ENCODE results near the gene GRM1. TPM values are rescaled to one million over a fixed set of nuclear protein-coding genes. Genes with fewer than 3 reads are reported as not detected.

Gene GRM1
- total RNA-seq, 1 donor: under 0.01 TPM

DNA sequence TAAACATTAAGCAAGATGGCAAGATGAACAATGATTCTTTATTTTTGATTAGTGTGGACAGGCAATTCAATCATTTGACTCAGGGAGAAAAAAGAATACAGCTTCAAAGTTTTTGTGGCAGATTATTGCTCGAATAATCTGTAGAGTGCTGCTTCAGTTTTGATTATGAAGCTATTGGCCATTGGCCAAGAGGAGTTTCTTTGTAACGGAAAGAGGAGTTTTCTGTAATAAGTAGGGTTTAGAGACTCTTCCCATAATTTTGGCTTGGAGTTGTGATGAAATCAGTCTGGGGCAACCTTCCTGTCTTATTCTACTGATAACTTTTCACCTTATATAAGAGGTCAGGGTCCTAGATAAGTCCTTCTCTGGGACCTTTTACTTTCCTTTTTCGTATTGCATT, 258.1 kb downstream of the GRM1 start:
- TF ChIP-seq, protein P1, sequence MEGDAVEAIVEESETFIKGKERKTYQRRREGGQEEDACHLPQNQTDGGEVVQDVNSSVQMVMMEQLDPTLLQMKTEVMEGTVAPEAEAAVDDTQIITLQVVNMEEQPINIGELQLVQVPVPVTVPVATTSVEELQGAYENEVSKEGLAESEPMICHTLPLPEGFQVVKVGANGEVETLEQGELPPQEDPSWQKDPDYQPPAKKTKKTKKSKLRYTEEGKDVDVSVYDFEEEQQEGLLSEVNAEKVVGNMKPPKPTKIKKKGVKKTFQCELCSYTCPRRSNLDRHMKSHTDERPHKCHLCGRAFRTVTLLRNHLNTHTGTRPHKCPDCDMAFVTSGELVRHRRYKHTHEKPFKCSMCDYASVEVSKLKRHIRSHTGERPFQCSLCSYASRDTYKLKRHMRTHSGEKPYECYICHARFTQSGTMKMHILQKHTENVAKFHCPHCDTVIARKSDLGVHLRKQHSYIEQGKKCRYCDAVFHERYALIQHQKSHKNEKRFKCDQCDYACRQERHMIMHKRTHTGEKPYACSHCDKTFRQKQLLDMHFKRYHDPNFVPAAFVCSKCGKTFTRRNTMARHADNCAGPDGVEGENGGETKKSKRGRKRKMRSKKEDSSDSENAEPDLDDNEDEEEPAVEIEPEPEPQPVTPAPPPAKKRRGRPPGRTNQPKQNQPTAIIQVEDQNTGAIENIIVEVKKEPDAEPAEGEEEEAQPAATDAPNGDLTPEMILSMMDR (IDR thresholded peaks at IDR 0.05; ENCODE audit: insufficient read depth, low read depth, low read length): no peak
- DNase-seq (ENCODE audit: low read depth): no peak
- no peak overlapping the region for H3K4me3 ChIP-seq (ENCODE audit: low read depth, low read length)

DNA sequence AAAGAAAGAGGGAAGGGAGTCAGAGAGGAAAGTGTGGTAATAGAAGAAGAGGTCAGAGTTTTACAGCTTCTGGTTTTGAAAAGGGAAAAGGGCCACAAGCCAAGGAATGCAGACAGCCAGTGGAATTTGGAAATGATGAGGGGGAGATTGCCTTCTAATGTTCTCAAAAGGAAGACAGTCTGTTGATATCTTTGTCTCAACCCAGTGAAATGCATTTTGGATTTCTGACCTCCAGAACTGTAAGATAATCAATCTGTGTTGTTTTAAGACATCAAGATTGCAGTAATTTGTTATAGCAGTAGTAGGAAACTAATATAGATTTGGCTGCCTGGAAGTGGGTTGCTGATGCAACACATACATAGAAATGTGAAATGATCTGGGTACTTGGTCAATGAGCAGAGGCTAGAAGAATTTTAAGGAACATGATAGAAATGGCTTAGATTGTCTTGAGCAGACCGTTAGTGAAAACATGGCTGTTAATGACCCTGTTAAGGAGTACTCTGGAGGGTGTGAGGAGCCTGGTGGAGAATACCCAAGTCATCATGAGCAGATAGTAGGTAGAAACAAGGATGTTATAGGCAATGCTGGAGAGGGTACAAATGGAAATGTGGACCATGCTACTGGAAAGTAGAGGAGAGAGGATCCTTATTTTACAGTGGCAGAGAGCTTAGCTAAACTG, 259.0 kb downstream of the GRM1 start:
- TF ChIP-seq, protein P1 (IDR thresholded peaks at IDR 0.05; ENCODE audit: insufficient read depth, low read depth, low read length): no peak
- H3K4me3 ChIP-seq (ENCODE audit: low read depth, low read length): no peak overlapping the region
- peak; percentile 43 for DNase-seq (ENCODE audit: low read depth)

DNA sequence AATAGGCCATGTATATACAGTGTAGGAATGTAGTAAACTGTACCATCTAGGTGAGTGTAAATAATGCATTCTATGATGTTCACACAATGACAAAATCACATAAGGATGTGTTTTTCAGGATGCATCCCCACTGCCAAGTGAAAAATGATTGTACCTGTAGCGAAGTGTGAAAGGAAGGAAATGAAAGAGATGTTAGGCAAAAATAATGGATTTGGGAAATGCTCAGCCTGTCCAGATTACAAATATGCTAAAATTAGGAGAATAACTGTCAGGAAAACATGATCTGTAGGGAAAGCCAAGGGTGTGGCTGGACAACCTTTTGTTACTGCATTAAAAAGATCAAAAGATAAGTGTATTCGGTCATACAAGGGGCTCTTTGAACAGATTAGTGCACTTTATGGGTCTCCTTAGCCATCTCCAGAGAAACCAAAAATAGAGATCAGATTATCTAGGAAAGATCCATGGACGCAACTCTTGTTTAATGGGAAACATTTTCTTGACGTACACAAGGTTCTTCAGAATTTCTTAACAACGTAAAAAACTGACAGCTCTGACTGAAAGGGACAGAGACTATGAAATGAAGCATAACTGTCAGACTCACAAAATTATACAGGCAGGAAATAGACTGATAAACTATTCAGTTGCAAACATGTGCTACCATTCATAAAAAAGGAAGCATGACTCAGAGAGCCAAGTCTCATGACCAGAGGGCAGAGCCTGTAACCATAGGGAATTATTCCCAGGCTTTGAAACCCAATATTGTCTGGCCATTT, 261.1 kb downstream of the GRM1 start:
- no peak overlapping the region for H3K4me3 ChIP-seq (ENCODE audit: low read depth, low read length)
- DNase-seq (ENCODE audit: low read depth): peak; percentile 64
- TF ChIP-seq, protein P1 (IDR thresholded peaks at IDR 0.05; ENCODE audit: insufficient read depth, low read depth, low read length): no peak

DNA sequence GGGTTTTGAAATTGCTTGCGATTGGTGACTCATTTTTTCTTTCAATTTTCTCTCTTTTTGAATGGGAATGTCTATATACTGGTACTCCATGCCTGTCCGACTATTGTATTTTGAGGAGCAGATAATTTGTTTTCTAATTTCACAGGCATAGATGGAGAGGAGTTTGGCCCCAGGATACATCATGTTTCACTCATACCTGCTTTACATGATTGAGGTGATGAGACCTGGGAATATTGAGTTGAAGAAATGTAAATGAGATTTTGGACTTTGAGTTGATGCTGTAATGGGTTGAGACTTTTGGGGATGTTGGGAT, 261.7 kb downstream of the GRM1 start:
- DNase-seq (ENCODE audit: low read depth): no peak
- H3K4me3 ChIP-seq (ENCODE audit: low read depth, low read length): no peak overlapping the region
- TF ChIP-seq, protein P1 (IDR thresholded peaks at IDR 0.05; ENCODE audit: insufficient read depth, low read depth, low read length): no peak

DNA sequence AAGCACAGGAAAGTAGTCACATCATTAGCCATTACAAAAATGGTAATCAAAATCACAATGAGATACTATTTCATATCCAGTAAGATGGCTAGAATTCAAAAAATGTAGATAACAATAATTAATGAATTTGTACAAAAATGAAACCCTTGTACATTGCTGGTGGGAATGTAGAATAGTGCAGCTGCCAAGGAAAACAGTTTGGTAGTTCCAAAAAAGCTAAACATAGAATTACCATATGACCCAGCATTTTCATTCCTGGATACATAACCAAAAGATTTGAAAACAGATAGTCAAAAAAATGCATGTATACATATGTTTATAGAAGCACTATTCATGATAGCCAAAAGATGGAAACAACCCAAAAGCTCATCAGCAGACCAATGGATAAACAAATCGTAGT, 263.6 kb downstream of the GRM1 start:
- TF ChIP-seq, protein P1 (IDR thresholded peaks at IDR 0.05; ENCODE audit: insufficient read depth, low read depth, low read length): no peak
- H3K4me3 ChIP-seq (ENCODE audit: low read depth, low read length): no peak overlapping the region
- DNase-seq (ENCODE audit: low read depth): no peak

DNA sequence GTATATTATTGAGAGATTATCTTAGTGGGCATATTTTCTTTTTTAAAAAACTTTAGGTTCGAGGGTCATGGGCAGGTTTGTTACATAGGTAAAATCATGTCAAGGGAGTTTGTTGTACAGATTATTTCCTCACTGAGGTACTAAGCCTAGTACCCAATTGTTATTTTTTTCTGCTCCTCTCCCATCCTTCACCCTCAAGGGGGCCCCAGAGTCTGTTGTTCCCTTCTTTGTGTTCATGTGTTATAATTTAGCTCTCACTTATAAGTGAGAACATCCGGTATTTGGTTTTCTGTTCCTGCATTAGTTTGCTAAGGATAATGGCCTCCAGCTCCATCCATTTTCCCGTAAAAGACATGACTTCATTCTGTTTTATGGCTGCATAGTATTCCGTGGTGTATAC, 266.8 kb downstream of the GRM1 start:
- TF ChIP-seq, protein P1 (IDR thresholded peaks at IDR 0.05; ENCODE audit: insufficient read depth, low read depth, low read length): no peak
- DNase-seq (ENCODE audit: low read depth): no peak
- no peak overlapping the region for H3K4me3 ChIP-seq (ENCODE audit: low read depth, low read length)

All from fibroblast of villous mesenchyme (primary cell).